ENCODE measurements around the gene OR5AC2.

DNA sequence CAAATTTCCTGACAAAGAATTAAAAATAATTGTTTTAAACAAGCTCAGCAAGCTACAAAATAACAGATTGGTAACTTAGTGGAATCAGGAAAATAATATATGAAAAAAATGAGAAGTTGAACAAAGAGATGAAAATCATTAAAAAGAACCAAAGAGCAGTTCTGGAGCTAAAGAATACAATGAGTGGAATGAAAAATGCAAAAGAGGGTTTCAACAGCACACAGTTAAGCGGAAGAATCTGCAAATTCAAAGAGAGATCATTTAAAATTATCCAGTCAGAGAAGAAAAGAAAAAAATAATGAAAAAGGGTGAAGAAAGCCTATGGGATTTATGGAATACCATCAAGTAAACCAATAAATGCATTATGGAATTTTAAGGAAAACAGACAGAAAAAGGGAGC, 45.6 kb upstream of the OR5AC2 start:
- TF ChIP-seq, protein P1, sequence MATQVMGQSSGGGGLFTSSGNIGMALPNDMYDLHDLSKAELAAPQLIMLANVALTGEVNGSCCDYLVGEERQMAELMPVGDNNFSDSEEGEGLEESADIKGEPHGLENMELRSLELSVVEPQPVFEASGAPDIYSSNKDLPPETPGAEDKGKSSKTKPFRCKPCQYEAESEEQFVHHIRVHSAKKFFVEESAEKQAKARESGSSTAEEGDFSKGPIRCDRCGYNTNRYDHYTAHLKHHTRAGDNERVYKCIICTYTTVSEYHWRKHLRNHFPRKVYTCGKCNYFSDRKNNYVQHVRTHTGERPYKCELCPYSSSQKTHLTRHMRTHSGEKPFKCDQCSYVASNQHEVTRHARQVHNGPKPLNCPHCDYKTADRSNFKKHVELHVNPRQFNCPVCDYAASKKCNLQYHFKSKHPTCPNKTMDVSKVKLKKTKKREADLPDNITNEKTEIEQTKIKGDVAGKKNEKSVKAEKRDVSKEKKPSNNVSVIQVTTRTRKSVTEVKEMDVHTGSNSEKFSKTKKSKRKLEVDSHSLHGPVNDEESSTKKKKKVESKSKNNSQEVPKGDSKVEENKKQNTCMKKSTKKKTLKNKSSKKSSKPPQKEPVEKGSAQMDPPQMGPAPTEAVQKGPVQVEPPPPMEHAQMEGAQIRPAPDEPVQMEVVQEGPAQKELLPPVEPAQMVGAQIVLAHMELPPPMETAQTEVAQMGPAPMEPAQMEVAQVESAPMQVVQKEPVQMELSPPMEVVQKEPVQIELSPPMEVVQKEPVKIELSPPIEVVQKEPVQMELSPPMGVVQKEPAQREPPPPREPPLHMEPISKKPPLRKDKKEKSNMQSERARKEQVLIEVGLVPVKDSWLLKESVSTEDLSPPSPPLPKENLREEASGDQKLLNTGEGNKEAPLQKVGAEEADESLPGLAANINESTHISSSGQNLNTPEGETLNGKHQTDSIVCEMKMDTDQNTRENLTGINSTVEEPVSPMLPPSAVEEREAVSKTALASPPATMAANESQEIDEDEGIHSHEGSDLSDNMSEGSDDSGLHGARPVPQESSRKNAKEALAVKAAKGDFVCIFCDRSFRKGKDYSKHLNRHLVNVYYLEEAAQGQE (IDR thresholded peaks at IDR 0.05; ENCODE audit: borderline replicate concordance), result no peak
- TF ChIP-seq, protein P2, sequence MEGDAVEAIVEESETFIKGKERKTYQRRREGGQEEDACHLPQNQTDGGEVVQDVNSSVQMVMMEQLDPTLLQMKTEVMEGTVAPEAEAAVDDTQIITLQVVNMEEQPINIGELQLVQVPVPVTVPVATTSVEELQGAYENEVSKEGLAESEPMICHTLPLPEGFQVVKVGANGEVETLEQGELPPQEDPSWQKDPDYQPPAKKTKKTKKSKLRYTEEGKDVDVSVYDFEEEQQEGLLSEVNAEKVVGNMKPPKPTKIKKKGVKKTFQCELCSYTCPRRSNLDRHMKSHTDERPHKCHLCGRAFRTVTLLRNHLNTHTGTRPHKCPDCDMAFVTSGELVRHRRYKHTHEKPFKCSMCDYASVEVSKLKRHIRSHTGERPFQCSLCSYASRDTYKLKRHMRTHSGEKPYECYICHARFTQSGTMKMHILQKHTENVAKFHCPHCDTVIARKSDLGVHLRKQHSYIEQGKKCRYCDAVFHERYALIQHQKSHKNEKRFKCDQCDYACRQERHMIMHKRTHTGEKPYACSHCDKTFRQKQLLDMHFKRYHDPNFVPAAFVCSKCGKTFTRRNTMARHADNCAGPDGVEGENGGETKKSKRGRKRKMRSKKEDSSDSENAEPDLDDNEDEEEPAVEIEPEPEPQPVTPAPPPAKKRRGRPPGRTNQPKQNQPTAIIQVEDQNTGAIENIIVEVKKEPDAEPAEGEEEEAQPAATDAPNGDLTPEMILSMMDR (IDR thresholded peaks at IDR 0.05; ENCODE audit: poor library complexity, severe bottlenecking), result no peak
- no peak for TF ChIP-seq EZH2 (IDR thresholded peaks at IDR 0.05; ENCODE audit: borderline replicate concordance, insufficient read depth, low read length, poor library complexity, severe bottlenecking)
- no peak for TF ChIP-seq POLR2AphosphoS5 (IDR thresholded peaks at IDR 0.05)
- TF ChIP-seq EP300 (conservative IDR thresholded peaks at IDR 0.05; ENCODE audit: poor library complexity, severe bottlenecking), result no peak
- no peak for TF ChIP-seq TAF1 (IDR thresholded peaks at IDR 0.05; ENCODE audit: low read depth)
- TF ChIP-seq MXI1 (conservative IDR thresholded peaks at IDR 0.05; ENCODE audit: poor library complexity, severe bottlenecking), result no peak
- TF ChIP-seq SMC3 (conservative IDR thresholded peaks at IDR 0.05; ENCODE audit: poor library complexity), result no peak
- TF ChIP-seq RAD21 (conservative IDR thresholded peaks at IDR 0.05), result no peak
